HepG2 (cell line): ENCODE data around the gene NCOA4. TPM values are rescaled to one million over a fixed set of nuclear protein-coding genes. Genes with fewer than 3 reads are reported as not detected.

ENCODE experiments used
- BORCS8-MEF2B ChIP-seq: sonication (generic); formaldehyde crosslinking; IDR thresholded peaks from 2 replicates; pipeline ENCODE4 v1.8.0; 2022; ENCODE audit warnings: mild to moderate bottlenecking, missing genetic modification reagents
- DRAP1 ChIP-seq: IDR thresholded peaks from 2 replicates; pipeline ENCODE4 v1.6.1; 2016; ENCODE audit warnings: missing genetic modification reagents, missing compliant biosample characterization
- MXI1 ChIP-seq: IDR thresholded peaks from 3 replicates; pipeline ENCODE4 v1.6.1; 2012; ENCODE audit warnings: low read depth, low read length, inconsistent platforms, borderline replicate concordance
- NR2F1 ChIP-seq, 2 experiments: fragments of 450-650 bp in 1 of 2; formaldehyde crosslinking in 1 of 2; IDR thresholded peaks; 2 replicates each; pipeline versions ENCODE4 v1.5.0 to v1.6.1; 2016 to 2020; ENCODE audit warnings: mild to moderate bottlenecking in 1 of 2, missing compliant biosample characterization in 1 of 2, missing genetic modification reagents in 1 of 2, moderate library complexity in 1 of 2
- PHF20 ChIP-seq: sonication (generic); formaldehyde crosslinking; IDR thresholded peaks from 2 replicates; pipeline ENCODE4 v1.5.0; 2020; ENCODE audit warnings: mild to moderate bottlenecking, missing genetic modification reagents
- RBM39 ChIP-seq: fragments of 200-400 bp; formaldehyde crosslinking; IDR thresholded peaks from one replicate; pipeline ENCODE4 v1.6.1; 2018; ENCODE audit warnings: antibody characterized with exemption, mild to moderate bottlenecking, low read depth, low read length; ENCODE audit not compliant: poor library complexity, severe bottlenecking
- TARDBP ChIP-seq: sonication (generic); formaldehyde crosslinking; IDR thresholded peaks from 2 replicates; pipeline ENCODE4 v1.8.0; 2022; ENCODE audit warnings: mild to moderate bottlenecking, missing genetic modification reagents
- ZBTB38 ChIP-seq: sonication (generic); formaldehyde crosslinking; IDR thresholded peaks from 2 replicates; pipeline ENCODE4 v1.5.1; 2020; ENCODE audit warnings: mild to moderate bottlenecking, missing genetic modification reagents
- ZFX ChIP-seq: sonication (generic); formaldehyde crosslinking; IDR thresholded peaks from 2 replicates; pipeline ENCODE4 v1.4.0; 2020; ENCODE audit warnings: mild to moderate bottlenecking, low read depth, missing genetic modification reagents, moderate library complexity
- ZNF230 ChIP-seq: sonication (generic); formaldehyde crosslinking; IDR thresholded peaks from 2 replicates; pipeline ENCODE4 v1.4.0; 2020; ENCODE audit warnings: mild to moderate bottlenecking, missing genetic modification reagents
- ZNF816 ChIP-seq: sonication (generic); formaldehyde crosslinking; IDR thresholded peaks from 2 replicates; pipeline ENCODE4 v1.8.0; 2022; ENCODE audit warnings: missing genetic modification reagents, mild to moderate bottlenecking, borderline replicate concordance
- ZSCAN31 ChIP-seq: sonication (generic); formaldehyde crosslinking; IDR thresholded peaks from 2 replicates; pipeline ENCODE4 v1.5.0; 2020; ENCODE audit warnings: low read depth, mild to moderate bottlenecking, missing genetic modification reagents
- ZZZ3 ChIP-seq: sonication (generic); formaldehyde crosslinking; IDR thresholded peaks from 2 replicates; pipeline ENCODE4 v1.4.0; 2020; ENCODE audit warnings: missing genetic modification reagents, mild to moderate bottlenecking, borderline replicate concordance
- polyA plus RNA-seq, 8 experiments: library from polyadenylated mRNA; depleted of rRNA in 3 of 8; stranded (reverse) in 7 of 8; unstranded in 1 of 8; fragments of >200 nt; fragmentation: Illumina TruSeq in 4 of 8; extraction: Trizol in 4 of 8; gene quantifications; 2 replicates each; pipeline versions ENCODE4 v1.2.1 to v1.2.3, GENCODE V29; 2011 to 2016; ENCODE audit warnings: low read depth in 4 of 8, missing spikeins in 1 of 8, mixed read lengths in 1 of 8; ENCODE audit not compliant: insufficient read depth in 1 of 8
- total RNA-seq, 5 experiments: library from RNA; depleted of rRNA; stranded (reverse); fragments of >200 nt; fragmentation: Illumina TruSeq; extraction: Trizol; gene quantifications; 2 replicates each; pipeline ENCODE4 v1.2.3, GENCODE V29; 2016; ENCODE audit warnings: low read depth in 1 of 5
- TF ChIP-seq, protein P1 (sequence below), 2 experiments: fragments of 450-650 bp in 1 of 2; sonication (generic) in 1 of 2; formaldehyde crosslinking in 1 of 2; IDR thresholded peaks; 2 replicates each; pipeline versions ENCODE4 v1.6.1 to v1.8.0; 2016 to 2022; ENCODE audit warnings: antibody characterized with exemption in 1 of 2, mild to moderate bottlenecking in 1 of 2, missing genetic modification reagents in 1 of 2
- TF ChIP-seq, protein P2 (sequence below): sonication (generic); formaldehyde crosslinking; IDR thresholded peaks from 2 replicates; pipeline ENCODE4 v1.8.1; 2023; ENCODE audit warnings: mild to moderate bottlenecking, moderate library complexity, missing genetic modification reagents
- TF ChIP-seq, protein P3 (sequence below): conservative IDR thresholded peaks from 2 replicates; pipeline ENCODE4 v1.6.1; 2018; ENCODE audit warnings: missing genetic modification reagents

NCOA4 gene
- total and polyA plus RNA-seq, 2 of the 13 experiments (the other 11 are each of a cell fraction or from before 2014, with no cell fraction given), result 306 to 400 TPM

DNA sequence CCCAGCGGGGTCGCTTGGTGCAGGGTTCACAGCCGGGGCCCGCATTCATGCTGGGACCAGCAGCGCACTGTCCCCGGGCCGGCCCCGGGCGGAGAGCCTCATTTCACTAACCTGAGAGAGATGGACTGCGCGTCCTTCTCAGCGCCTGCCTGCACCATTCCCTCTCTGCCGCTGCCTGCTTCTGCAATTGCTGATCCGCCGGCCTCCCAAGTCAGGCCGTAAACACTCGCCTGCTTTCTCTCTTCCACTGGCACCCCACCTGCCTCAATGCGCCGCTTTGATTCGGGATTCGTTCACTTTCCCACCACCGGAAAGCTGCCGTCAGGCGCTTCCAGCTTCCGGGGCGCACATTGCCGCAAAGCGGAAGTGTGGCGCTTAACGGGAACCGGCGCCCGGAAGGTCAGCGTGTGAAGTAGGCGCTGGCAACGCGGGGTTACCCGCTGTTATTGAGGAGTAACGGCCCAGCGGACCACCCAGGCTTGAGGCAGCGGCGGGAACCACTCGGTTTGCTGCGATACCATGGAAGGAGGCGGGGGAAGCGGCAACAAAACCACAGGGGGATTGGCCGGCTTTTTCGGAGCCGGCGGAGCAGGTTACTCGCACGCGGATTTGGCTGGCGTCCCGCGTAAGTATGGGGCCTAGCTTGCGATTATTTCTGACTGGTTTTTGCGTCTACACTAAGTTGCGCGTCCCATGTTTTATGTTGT is 58.2 kb downstream of the NCOA4 start, which contains the start of gene TIMM23 (continued):
- TF ChIP-seq, protein P1, sequence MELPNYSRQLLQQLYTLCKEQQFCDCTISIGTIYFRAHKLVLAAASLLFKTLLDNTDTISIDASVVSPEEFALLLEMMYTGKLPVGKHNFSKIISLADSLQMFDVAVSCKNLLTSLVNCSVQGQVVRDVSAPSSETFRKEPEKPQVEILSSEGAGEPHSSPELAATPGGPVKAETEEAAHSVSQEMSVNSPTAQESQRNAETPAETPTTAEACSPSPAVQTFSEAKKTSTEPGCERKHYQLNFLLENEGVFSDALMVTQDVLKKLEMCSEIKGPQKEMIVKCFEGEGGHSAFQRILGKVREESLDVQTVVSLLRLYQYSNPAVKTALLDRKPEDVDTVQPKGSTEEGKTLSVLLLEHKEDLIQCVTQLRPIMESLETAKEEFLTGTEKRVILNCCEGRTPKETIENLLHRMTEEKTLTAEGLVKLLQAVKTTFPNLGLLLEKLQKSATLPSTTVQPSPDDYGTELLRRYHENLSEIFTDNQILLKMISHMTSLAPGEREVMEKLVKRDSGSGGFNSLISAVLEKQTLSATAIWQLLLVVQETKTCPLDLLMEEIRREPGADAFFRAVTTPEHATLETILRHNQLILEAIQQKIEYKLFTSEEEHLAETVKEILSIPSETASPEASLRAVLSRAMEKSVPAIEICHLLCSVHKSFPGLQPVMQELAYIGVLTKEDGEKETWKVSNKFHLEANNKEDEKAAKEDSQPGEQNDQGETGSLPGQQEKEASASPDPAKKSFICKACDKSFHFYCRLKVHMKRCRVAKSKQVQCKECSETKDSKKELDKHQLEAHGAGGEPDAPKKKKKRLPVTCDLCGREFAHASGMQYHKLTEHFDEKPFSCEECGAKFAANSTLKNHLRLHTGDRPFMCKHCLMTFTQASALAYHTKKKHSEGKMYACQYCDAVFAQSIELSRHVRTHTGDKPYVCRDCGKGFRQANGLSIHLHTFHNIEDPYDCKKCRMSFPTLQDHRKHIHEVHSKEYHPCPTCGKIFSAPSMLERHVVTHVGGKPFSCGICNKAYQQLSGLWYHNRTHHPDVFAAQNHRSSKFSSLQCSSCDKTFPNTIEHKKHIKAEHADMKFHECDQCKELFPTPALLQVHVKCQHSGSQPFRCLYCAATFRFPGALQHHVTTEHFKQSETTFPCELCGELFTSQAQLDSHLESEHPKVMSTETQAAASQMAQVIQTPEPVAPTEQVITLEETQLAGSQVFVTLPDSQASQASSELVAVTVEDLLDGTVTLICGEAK (IDR thresholded peaks at IDR 0.05), result peak; percentile 71
- TF ChIP-seq, protein P1 (CRISPR knock-in tag; IDR thresholded peaks at IDR 0.05), result peak; percentile 29; the same call in 1 of the 2 replicates
- TF ChIP-seq ZSCAN31, result peak; percentile 43; the same call in 1 of the 2 replicates
- TF ChIP-seq ZFX, result peak; percentile 88
- peak; percentile 9 for TF ChIP-seq RBM39
- peak; percentile 82 for TF ChIP-seq BORCS8-MEF2B (CRISPR knock-in tag)
- TF ChIP-seq ZBTB38 (CRISPR knock-in tag), result peak; percentile 63; the same call in 1 of the 2 replicates
- TF ChIP-seq DRAP1, result peak; percentile 54
- TF ChIP-seq MXI1, result peak; percentile 61; the same call in 1 of the 3 replicates
- peak in 1 of 2 experiments; percentile 25; a peak in 1 of 4 replicates for TF ChIP-seq NR2F1 (CRISPR knock-in tag; IDR thresholded peaks at IDR 0.05)
- TF ChIP-seq, protein P2, sequence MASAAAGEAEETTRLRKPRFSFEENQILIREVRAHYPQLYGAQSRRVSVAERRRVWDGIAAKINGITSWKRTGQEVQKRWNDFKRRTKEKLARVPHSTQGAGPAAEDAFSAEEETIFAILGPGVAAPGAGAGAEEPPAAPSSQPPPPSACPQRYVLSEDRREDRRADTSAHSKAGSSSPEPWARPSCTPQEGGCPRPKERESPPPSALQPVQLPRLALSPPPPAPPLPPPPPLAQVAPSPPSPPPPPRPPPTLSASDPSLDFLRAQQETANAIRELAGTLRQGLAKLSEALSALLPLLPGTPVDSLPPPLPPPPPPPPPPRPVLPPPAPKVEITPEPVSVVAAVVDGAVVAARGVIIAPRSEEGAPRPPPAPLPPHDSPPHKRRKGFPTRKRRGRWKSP (CRISPR knock-in tag), result peak; percentile 64; the same call in 1 of the 2 replicates
- TF ChIP-seq ZNF230 (CRISPR knock-in tag), result 0 out of 2 replicates have a peak, but pooled peaks have one; percentile 51
- TF ChIP-seq PHF20 (CRISPR knock-in tag), result peak; percentile 95
- TF ChIP-seq ZZZ3 (CRISPR knock-in tag), result peak; percentile 75; the same call in 1 of the 2 replicates
- TF ChIP-seq, protein P3, sequence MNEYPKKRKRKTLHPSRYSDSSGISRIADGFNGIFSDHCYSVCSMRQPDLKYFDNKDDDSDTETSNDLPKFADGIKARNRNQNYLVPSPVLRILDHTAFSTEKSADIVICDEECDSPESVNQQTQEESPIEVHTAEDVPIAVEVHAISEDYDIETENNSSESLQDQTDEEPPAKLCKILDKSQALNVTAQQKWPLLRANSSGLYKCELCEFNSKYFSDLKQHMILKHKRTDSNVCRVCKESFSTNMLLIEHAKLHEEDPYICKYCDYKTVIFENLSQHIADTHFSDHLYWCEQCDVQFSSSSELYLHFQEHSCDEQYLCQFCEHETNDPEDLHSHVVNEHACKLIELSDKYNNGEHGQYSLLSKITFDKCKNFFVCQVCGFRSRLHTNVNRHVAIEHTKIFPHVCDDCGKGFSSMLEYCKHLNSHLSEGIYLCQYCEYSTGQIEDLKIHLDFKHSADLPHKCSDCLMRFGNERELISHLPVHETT (CRISPR knock-in tag), result peak; percentile 81; the same call in 1 of the 2 replicates
- TF ChIP-seq ZNF816 (CRISPR knock-in tag), result 0 out of 2 replicates have a peak, but pooled peaks have one; percentile 27
- TF ChIP-seq TARDBP (CRISPR knock-in tag), result peak; percentile 69
